Body of pancreas (tissue), 4 donors: ENCODE measurements around the gene RGS6. TPM values are rescaled to one million over a fixed set of nuclear protein-coding genes. Genes with fewer than 3 reads are reported as not detected.

ENCODE experiments used
- ATAC-seq: fragments of 150-250 bp; one replicate; pipeline ENCODE4 v1.9.1; 2016
- DNase-seq, 4 donors: peaks; one replicate each; pipeline ENCODE4 v3.0.0-alpha.2; 2019
- H3K27ac ChIP-seq, 4 donors: fragments of 200-600 bp; sonication (generic); 1 replicate in 3 of 4; 2 replicates in 1 of 4; pipeline versions ENCODE4 v1.5.1 to v1.6.1; 2016 to 2019; ENCODE audit warnings: mild to moderate bottlenecking in 1 of 4, mixed read lengths in 1 of 4, moderate library complexity in 1 of 4
- H3K27me3 ChIP-seq, 2 donors: fragments of 200-600 bp; sonication (generic); one replicate each; pipeline ENCODE4 v1.6.0; 2016; ENCODE audit warnings: mild to moderate bottlenecking in 1 of 2
- H3K36me3 ChIP-seq, 2 donors: fragments of 200-600 bp; sonication (generic); replicated peaks in 1 of 2; 2 replicates each; pipeline ENCODE4 v1.5.1; 2016; ENCODE audit warnings: low read depth in 2 of 2; ENCODE audit not compliant: insufficient read depth in 1 of 2
- H3K4me1 ChIP-seq: fragments of 200-600 bp; sonication (generic); one replicate; pipeline ENCODE4 v1.6.0; 2016
- H3K4me3 ChIP-seq, 2 donors: fragments of 200-600 bp; sonication (generic); 1 replicate in 1 of 2; 2 replicates in 1 of 2; pipeline ENCODE4 v1.5.1; 2016 to 2019
- H3K9me3 ChIP-seq, 3 donors: fragments of 200-600 bp; sonication (generic); 1 replicate in 2 of 3; 2 replicates in 1 of 3; pipeline ENCODE4 v1.5.1; 2016
- CTCF ChIP-seq, 7 experiments: fragments of 450-650 bp in 4 of 7; fragments of 200-600 bp in 3 of 7; sonication (generic) in 3 of 7; IDR thresholded peaks; one replicate each; pipeline ENCODE4 v1.5.1; 2016 to 2019; ENCODE audit warnings: antibody characterized with exemption in 7 of 7
- POLR2A ChIP-seq, 3 donors: fragments of 450-650 bp; IDR thresholded peaks; one replicate each; pipeline ENCODE4 v1.6.1; 2016; ENCODE audit warnings: antibody characterized with exemption in 3 of 3, mild to moderate bottlenecking in 2 of 3
- WGBS, 2 donors: methylation state at CpG; one replicate each; pipeline ENCODE4 v1.1.5; 2017; 5-methylcytosine and 5-hydroxymethylcytosine counted together
- intact Hi-C: fragments of 100-400 bp; cut with DNase I; formaldehyde crosslinking; loops from one replicate; pipeline ENCODE4 v1.15.1; 2023
- total RNA-seq, 2 donors: library from RNA; depleted of rRNA; stranded (reverse); fragments of >200 nt; gene quantifications; one replicate each; pipeline ENCODE4 v1.1.0, GENCODE V29; 2016

The RGS6 gene
- total RNA-seq, 2 donors from 2014 or later: 0.26 to 1.3 TPM

GRCh38 chr14:72008666-72009065, 76.4 kb downstream of the RGS6 start:
- TF ChIP-seq POLR2A (IDR thresholded peaks at IDR 0.05) (no peak), CTCF (IDR thresholded peaks at IDR 0.05) (no peak)
- no peaks in the 10 kb centered on the region for H3K9me3 ChIP-seq

GRCh38 chr14:72010474-72010873, 78.2 kb downstream of the RGS6 start:
- intact Hi-C loops: no loop called here

More at GRCh38 chr14:72008666-72009065, 76.4 kb downstream of the RGS6 start:
- ATAC-seq (no peak), DNase-seq (no peak)
- Histone ChIP-seq H3K27ac (no peak overlapping the region), H3K4me1 (no peaks in the 10 kb centered on the region), H3K4me3 (no peak overlapping the region), H3K27me3 (no peaks in the 10 kb centered on the region), H3K36me3 (no peaks in the 10 kb centered on the region)
- intact Hi-C loops: no loop called here

DNA sequence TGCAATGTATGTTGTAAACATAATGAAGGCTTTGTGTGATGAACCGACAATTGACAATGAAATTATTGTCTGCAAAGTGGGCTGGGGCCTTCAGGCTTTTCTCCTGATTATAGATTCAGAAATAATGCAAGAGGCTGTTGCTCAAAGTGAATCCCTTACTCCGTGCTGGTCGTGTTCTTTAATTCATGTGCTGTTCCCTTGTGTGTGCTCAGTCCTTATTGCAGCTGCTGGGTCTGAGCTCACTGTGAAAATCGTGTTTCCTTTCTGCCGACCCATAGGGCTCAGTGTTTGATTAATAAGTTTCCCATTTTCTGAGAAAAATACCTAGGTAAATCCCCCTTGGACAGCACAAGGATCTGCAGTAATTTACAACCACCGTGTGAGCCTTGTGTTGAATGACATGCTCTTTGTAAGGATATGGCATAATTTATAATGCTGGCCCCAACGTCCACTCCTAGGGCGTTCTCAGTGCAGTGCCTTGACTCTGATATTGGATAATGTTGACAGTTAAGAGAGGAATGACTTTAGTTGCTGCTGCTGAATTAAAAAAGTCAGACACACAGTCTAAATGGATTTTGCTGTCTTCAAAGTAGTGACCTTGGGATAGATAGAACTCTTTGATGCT, 81.6 kb downstream of the RGS6 start:
- TF ChIP-seq CTCF (IDR thresholded peaks at IDR 0.05) (no peak), POLR2A (IDR thresholded peaks at IDR 0.05) (no peak)
- H3K36me3 ChIP-seq: no peaks in the 10 kb centered on the region
- DNase-seq (no peak), ATAC-seq (no peak)
- intact Hi-C loops: no loop called here
- WGBS, 2 donors: 22 to 31% methylated on average over 8 of the region's 8 CpGs
- no peak overlapping the region for H3K27ac ChIP-seq
- no peak overlapping the region for H3K4me3 ChIP-seq
- H3K4me1 ChIP-seq: no peaks in the 10 kb centered on the region
- no peaks in the 10 kb centered on the region for H3K27me3 ChIP-seq
- H3K9me3 ChIP-seq: no peaks in the 10 kb centered on the region

More at GRCh38 chr14:72010474-72010873, 78.2 kb downstream of the RGS6 start:
- no peaks in the 10 kb centered on the region for H3K9me3 ChIP-seq
- WGBS, 2 donors: 43 to 50% methylated on average over 3 of the region's 3 CpGs
- H3K4me1 ChIP-seq: no peaks in the 10 kb centered on the region
- no peak overlapping the region for H3K4me3 ChIP-seq
- H3K27me3 ChIP-seq: no peaks in the 10 kb centered on the region
- H3K36me3 ChIP-seq: no peaks in the 10 kb centered on the region
- H3K27ac ChIP-seq: no peak overlapping the region
- TF ChIP-seq POLR2A (IDR thresholded peaks at IDR 0.05): no peak
- TF ChIP-seq CTCF (IDR thresholded peaks at IDR 0.05): no peak
- no peak for ATAC-seq
- DNase-seq: no peak

- Histone ChIP-seq H3K27ac (no peak overlapping the region), H3K36me3 (no peaks in the 10 kb centered on the region), H3K4me3 (no peak overlapping the region), H3K4me1 (no peaks in the 10 kb centered on the region), H3K9me3 (no peaks in the 10 kb centered on the region), H3K27me3 (no peaks in the 10 kb centered on the region)
- intact Hi-C loops: no loop called here
- ATAC-seq: no peak
- TF ChIP-seq POLR2A (IDR thresholded peaks at IDR 0.05): no peak
- no peak for TF ChIP-seq CTCF (IDR thresholded peaks at IDR 0.05)
- no peak for DNase-seq
- WGBS, 2 donors: 70 to 75% methylated on average over 5 of the region's 5 CpGs
Observed at GRCh38 chr14:72014486-72014885, 82.3 kb downstream of the RGS6 start.

DNA sequence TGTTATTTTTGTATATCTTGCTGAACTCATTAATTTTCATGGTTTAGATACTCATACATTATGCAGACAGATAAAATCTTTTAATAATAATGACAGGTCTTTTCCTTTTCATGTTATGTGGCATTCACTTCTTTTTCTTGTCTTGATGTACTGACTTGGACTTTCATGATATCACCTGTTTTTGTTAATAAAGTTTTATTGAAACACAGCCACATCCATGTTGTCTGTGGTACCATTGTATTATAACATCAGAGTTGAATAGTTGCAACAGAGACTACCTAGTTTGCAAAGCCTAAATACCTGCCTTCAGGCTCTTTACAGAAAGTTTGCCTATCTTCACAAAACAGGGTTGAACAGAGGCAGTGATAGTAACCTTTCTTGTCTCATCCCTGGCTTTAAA, 85.1 kb downstream of the RGS6 start:
- intact Hi-C loops: no loop called here
- Histone ChIP-seq H3K27ac (no peak overlapping the region), H3K36me3 (no peaks in the 10 kb centered on the region), H3K9me3 (no peaks in the 10 kb centered on the region), H3K4me3 (no peak overlapping the region), H3K4me1 (no peaks in the 10 kb centered on the region), H3K27me3 (no peaks in the 10 kb centered on the region)
- no peak for DNase-seq
- ATAC-seq: no peak
- TF ChIP-seq POLR2A (IDR thresholded peaks at IDR 0.05) (no peak), CTCF (IDR thresholded peaks at IDR 0.05) (no peak)
